Stimulated activated CD4-positive, alpha-beta T cell treated with anti-CD3 and anti-CD28 coated beads, Interleukin-12 subunit alpha, Interleukin-12 subunit beta, amount 100 ng/mL, for 24 hours (primary cell): ENCODE measurements around the gene BLVRB.
"Not testable (repeated sequence)": the region's sequence is repeated elsewhere in the genome, so short reads cannot be mapped to it uniquely, and the experiment has no call there.

Source experiments
- DNase-seq, 2 experiments: peaks; one replicate each; pipeline ENCODE4 v3.0.0-alpha.2; 2020; ENCODE audit warnings: low read depth in 2 of 2

BLVRB gene

GRCh38 chr19:40422748-40423566 lies 42.6 kb downstream of the BLVRB start:
- no peak for DNase-seq

GRCh38 chr19:40421993-40422747 lies 43.4 kb downstream of the BLVRB start:
- no peak for DNase-seq

GRCh38 chr19:40420766-40421765 lies 44.5 kb downstream of the BLVRB start:
- DNase-seq, result peak; percentile 47 to 76

- DNase-seq, result no peak
Observed at GRCh38 chr19:40420451-40420765, 45.1 kb downstream of the BLVRB start.

GRCh38 chr19:40419780-40420179 lies 45.8 kb downstream of the BLVRB start:
- DNase-seq, result no peak

GRCh38 chr19:40419066-40419612 lies 46.4 kb downstream of the BLVRB start:
- DNase-seq, result no peak

GRCh38 chr19:40418040-40418439 lies 47.5 kb downstream of the BLVRB start:
- no peak for DNase-seq

GRCh38 chr19:40417643-40417981 lies 47.9 kb downstream of the BLVRB start:
- DNase-seq, result no peak

- no peak for DNase-seq
Observed at GRCh38 chr19:40416918-40417642, 48.5 kb downstream of the BLVRB start.

- no peak for DNase-seq
Observed at GRCh38 chr19:40415768-40416167, 49.8 kb downstream of the BLVRB start.

GRCh38 chr19:40414542-40415535 lies 50.7 kb downstream of the BLVRB start:
- no peak for DNase-seq

- DNase-seq, result no peak
Observed at GRCh38 chr19:40413291-40413845, 52.2 kb downstream of the BLVRB start, which contains the start of gene PRX. TSS of gene PRX (minus strand) at chr19:40413378. CDS start at chr19:40407932, 5,446 bp downstream.

GRCh38 chr19:40412866-40413265 lies 52.7 kb downstream of the BLVRB start:
- no peak for DNase-seq

- no peak for DNase-seq
Observed at GRCh38 chr19:40411958-40412499, 53.5 kb downstream of the BLVRB start.

- no peak for DNase-seq
Observed at GRCh38 chr19:40411125-40411842, 54.3 kb downstream of the BLVRB start.

GRCh38 chr19:40410030-40410389 lies 55.5 kb downstream of the BLVRB start:
- no peak for DNase-seq

GRCh38 chr19:40408598-40408925 lies 57.0 kb downstream of the BLVRB start:
- not testable (repeated sequence) for DNase-seq

GRCh38 chr19:40407714-40408597 lies 57.6 kb downstream of the BLVRB start:
- no peak for DNase-seq
